GM18517 (cell line): ENCODE results near the gene LTF.

Experiments used
- ATAC-seq: cut with Tn5 transposase; IDR thresholded peaks from one replicate; pipeline ENCODE4 v1.9.1; 2021; ENCODE audit warnings: mild to moderate bottlenecking, moderate library complexity; ENCODE audit not compliant: unreplicated experiment

LTF gene

GRCh38 chr3:46470831-46471230 is 6.1 kb upstream of the LTF start:
- ATAC-seq: no peak

GRCh38 chr3:46469680-46470357 is 5.1 kb upstream of the LTF start:
- no peak for ATAC-seq

GRCh38 chr3:46468753-46469600 is 4.3 kb upstream of the LTF start:
- no peak for ATAC-seq

- ATAC-seq: no peak
These were observed 2.9 kb upstream of the LTF start for GRCh38 chr3:46467562-46467961.

GRCh38 chr3:46466871-46467403 is 2.2 kb upstream of the LTF start:
- no peak for ATAC-seq

GRCh38 chr3:46466273-46466672 is 1.6 kb upstream of the LTF start:
- ATAC-seq: no peak

- ATAC-seq: no peak
These were observed 453 bp upstream of the LTF start for GRCh38 chr3:46465196-46465520.

GRCh38 chr3:46463868-46464241 is 850 bp downstream of the LTF start:
- no peak for ATAC-seq

- no peak for ATAC-seq
These were observed 1.4 kb downstream of the LTF start for GRCh38 chr3:46463120-46463867.

- no peak for ATAC-seq
These were observed 2.2 kb downstream of the LTF start for GRCh38 chr3:46462511-46462910.

- ATAC-seq: no peak
These were observed 2.6 kb downstream of the LTF start for GRCh38 chr3:46462111-46462510.

- ATAC-seq: no peak
These were observed 4.7 kb downstream of the LTF start for GRCh38 chr3:46460051-46460450.

GRCh38 chr3:46456118-46456517 is 8.6 kb downstream of the LTF start:
- ATAC-seq: no peak

GRCh38 chr3:46455231-46456115 is 9.2 kb downstream of the LTF start:
- ATAC-seq: no peak

GRCh38 chr3:46454606-46455005 is 10.1 kb downstream of the LTF start:
- no peak for ATAC-seq

GRCh38 chr3:46454209-46454595 is 10.5 kb downstream of the LTF start:
- no peak for ATAC-seq

GRCh38 chr3:46453526-46454208 is 11.0 kb downstream of the LTF start:
- ATAC-seq: no peak

GRCh38 chr3:46449755-46450552 is 14.8 kb downstream of the LTF start:
- ATAC-seq: no peak

- no peak for ATAC-seq
These were observed 16.0 kb downstream of the LTF start for GRCh38 chr3:46448721-46449120.
